Left ventricle myocardium inferior (tissue), 1 donor: Measurements from ENCODE around the gene NOS1AP. TPM values are rescaled to one million over a fixed set of nuclear protein-coding genes. Genes with fewer than 3 reads are reported as not detected.

Experiments
- DNase-seq: peaks from one replicate; pipeline ENCODE4 v3.0.0-alpha.2; 2020
- H3K27ac ChIP-seq: fragments of 200-600 bp; replicated peaks from 2 replicates; pipeline ENCODE4 v1.8.0; 2021
- H3K27me3 ChIP-seq: fragments of 200-600 bp; 2 replicates; pipeline ENCODE4 v1.8.0; 2021; ENCODE audit warnings: low read depth
- H3K36me3 ChIP-seq: fragments of 200-600 bp; 2 replicates; pipeline ENCODE4 v1.8.0; 2021
- H3K4me1 ChIP-seq: fragments of 200-600 bp; 2 replicates; pipeline ENCODE4 v1.8.0; 2021
- H3K4me3 ChIP-seq: fragments of 200-600 bp; 2 replicates; pipeline ENCODE4 v1.8.0; 2021; ENCODE audit warnings: mild to moderate bottlenecking, moderate library complexity
- H3K9me3 ChIP-seq: fragments of 200-600 bp; replicated peaks from 2 replicates; pipeline ENCODE4 v1.8.0; 2021
- intact Hi-C: fragments of 100-400 bp; cut with micrococcal nuclease; formaldehyde crosslinking; loops from one replicate; pipeline ENCODE4 v1.11.0; 2022
- total RNA-seq: library from RNA; stranded (reverse); fragmentation: NEBNext Ultra II Directional; extraction: Animal tissue kit (Norgen Biotek cat#: 25700); gene quantifications from one replicate; pipeline ENCODE4 v1.2.1, GENCODE V29; 2021
- TF ChIP-seq, protein P1 (sequence below): fragments of 200-600 bp; IDR thresholded peaks from 2 replicates; pipeline ENCODE4 v1.8.0; 2021; ENCODE audit warnings: antibody characterized with exemption, mild to moderate bottlenecking, borderline replicate concordance
- donor health status: DM: no; HTN: yes; CAD: no; lungs with severe emphysema.

NOS1AP gene
- total RNA-seq, 1 donor from 2014 or later, result 6.2 TPM

DNA sequence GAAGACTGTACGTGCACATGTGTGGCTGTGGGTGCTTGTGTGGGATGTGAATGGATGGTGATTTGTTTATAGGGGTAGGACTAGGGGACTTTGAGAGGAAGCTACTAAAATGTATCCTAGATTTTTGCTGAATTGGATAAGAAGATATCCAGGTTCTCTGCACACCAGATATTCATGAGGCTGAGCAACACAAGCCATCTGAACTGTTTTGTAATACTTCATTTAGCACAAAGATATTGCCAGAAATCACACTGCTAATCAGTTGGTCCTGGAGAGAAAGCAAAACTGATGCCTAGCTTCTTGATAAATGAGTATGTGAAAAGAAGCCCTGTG is 135.3 kb downstream of the NOS1AP start:
- no peaks in the 10 kb centered on the region for H3K9me3 ChIP-seq
- no peaks in the 10 kb centered on the region for H3K27me3 ChIP-seq
- peaks cover 34% of the 10 kb centered on the region for H3K4me1 ChIP-seq
- H3K27ac ChIP-seq, result no peak overlapping the region
- TF ChIP-seq, protein P1, sequence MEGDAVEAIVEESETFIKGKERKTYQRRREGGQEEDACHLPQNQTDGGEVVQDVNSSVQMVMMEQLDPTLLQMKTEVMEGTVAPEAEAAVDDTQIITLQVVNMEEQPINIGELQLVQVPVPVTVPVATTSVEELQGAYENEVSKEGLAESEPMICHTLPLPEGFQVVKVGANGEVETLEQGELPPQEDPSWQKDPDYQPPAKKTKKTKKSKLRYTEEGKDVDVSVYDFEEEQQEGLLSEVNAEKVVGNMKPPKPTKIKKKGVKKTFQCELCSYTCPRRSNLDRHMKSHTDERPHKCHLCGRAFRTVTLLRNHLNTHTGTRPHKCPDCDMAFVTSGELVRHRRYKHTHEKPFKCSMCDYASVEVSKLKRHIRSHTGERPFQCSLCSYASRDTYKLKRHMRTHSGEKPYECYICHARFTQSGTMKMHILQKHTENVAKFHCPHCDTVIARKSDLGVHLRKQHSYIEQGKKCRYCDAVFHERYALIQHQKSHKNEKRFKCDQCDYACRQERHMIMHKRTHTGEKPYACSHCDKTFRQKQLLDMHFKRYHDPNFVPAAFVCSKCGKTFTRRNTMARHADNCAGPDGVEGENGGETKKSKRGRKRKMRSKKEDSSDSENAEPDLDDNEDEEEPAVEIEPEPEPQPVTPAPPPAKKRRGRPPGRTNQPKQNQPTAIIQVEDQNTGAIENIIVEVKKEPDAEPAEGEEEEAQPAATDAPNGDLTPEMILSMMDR, result no peak
- H3K36me3 ChIP-seq, result no peaks in the 10 kb centered on the region
- H3K4me3 ChIP-seq, result no peak overlapping the region
- intact Hi-C loops, result no loop called here
- DNase-seq, result no peak

DNA sequence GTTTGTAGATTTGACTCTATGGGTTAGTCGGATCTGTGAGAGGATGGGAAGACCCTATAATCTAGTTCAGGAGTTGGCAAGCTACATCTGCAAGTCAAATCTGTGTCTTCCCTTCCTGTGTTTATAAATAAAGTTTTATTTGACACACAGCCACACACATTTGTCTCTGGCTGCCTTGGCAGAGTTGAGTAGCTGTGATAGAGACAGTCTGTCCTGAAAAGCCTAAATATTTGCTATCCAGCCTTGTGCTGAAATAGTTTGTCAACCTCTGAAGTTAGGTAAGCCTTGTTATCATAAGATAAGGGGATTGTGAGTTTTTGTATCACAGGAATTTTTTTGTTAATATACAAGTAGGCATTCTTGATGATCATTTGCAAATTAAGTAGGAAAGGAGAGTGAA is 136.8 kb downstream of the NOS1AP start:
- intact Hi-C loops, result no loop called here
- no peaks in the 10 kb centered on the region for H3K9me3 ChIP-seq
- DNase-seq, result no peak
- H3K27ac ChIP-seq, result no peak overlapping the region
- TF ChIP-seq, protein P1, result no peak
- H3K36me3 ChIP-seq, result no peaks in the 10 kb centered on the region
- no peak overlapping the region for H3K4me3 ChIP-seq
- H3K4me1 ChIP-seq, result peaks cover 27% of the 10 kb centered on the region
- no peaks in the 10 kb centered on the region for H3K27me3 ChIP-seq

DNA sequence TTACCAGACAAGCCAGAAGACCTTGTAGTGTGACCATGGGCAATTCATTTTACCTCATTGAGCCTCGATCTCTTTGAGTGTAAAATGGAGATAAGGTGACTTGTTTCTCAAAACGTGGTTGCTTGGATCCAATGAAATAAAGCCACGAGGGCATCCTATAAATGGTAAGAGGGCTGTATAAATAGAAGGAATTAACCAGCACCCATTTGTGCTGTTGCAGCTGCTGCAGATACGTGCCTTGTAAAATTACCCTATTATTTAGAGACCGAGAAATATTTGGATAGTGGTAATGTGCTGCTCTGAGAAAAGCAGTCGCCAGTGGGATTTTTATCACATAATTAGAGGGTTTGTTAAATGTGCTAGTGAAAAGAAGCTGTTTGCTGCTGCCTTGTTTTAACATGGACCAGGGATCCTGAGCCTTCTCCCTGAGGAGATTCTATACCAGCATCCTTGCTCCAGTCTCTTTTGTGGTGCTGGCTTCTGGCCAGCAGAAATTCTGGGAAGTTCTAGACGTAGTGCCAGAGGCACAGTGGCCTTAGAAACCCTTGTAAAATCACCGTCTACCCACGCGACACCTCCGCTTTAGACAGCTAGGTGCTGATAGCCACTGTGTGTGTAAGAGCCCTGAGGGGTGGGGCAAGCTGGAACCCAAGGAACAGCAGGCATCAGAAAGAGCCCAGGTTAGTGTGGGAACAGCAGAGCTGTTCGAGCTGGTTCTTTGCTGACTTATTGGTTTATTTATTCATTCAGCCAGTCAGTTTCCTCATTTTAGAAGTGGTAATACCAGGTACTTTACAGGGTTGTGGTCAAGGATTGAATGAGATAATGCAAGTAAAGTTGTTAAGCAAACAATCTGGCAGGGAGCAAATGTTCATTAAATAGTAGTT is 137.5 kb downstream of the NOS1AP start:
- DNase-seq, result no peak
- TF ChIP-seq, protein P1, result no peak
- Histone ChIP-seq H3K9me3 (no peaks in the 10 kb centered on the region), H3K36me3 (no peaks in the 10 kb centered on the region), H3K27me3 (no peaks in the 10 kb centered on the region), H3K27ac (peak overlapping the region; percentile 8), H3K4me1 (peaks cover 30% of the 10 kb centered on the region), H3K4me3 (no peak overlapping the region)
- intact Hi-C loops, result no loop called here

DNA sequence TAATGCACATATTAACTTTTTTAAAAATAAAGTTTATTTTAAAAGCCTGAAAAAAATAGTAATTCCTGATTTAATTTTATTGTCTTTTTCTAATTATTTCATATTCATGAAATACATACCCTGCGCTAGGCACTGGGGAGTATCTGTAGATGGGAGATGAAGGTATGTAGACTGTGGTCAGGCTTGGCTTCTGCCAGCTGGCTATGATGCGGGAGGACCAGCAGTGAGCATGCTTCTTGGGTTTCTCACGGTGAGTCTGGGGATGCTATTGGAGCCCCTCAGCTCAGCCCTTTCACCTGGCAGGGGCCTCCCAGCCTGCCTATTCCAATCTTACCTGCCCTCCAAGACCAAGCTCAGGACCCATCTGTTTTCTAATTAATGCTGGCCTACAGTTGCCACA is 138.4 kb downstream of the NOS1AP start:
- H3K27ac ChIP-seq, result no peak overlapping the region
- intact Hi-C loops, result no loop called here
- no peaks in the 10 kb centered on the region for H3K9me3 ChIP-seq
- H3K4me1 ChIP-seq, result peaks cover 39% of the 10 kb centered on the region
- H3K36me3 ChIP-seq, result no peaks in the 10 kb centered on the region
- TF ChIP-seq, protein P1, result no peak
- H3K4me3 ChIP-seq, result no peak overlapping the region
- no peaks in the 10 kb centered on the region for H3K27me3 ChIP-seq
- no peak for DNase-seq

DNA sequence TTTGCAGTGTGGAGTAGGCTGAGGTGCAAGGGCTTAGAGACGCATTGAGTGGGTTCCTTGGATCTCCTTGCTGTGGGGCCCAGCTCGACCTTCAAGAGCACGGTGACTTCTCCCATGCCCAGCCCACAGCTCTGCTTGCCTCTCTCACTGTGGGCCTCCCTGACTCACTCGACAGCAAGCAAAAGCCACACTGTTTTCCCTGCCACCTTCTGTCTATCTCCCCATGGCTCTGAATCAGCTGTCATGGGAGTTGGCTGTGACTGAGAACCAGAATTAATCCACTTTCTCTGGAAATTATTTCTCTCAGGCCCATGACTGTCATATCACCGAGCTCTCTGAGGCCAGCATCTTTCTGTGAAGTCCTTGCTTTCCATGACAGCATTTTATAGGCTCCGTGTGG is 140.7 kb downstream of the NOS1AP start:
- Histone ChIP-seq H3K27ac (no peak overlapping the region), H3K36me3 (no peaks in the 10 kb centered on the region), H3K4me1 (peaks cover 53% of the 10 kb centered on the region), H3K4me3 (no peak overlapping the region), H3K27me3 (no peaks in the 10 kb centered on the region), H3K9me3 (no peaks in the 10 kb centered on the region)
- intact Hi-C loops, result no loop called here
- no peak for DNase-seq
- TF ChIP-seq, protein P1, result no peak
